Body of pancreas (tissue), 4 donors: Measurements from ENCODE around the gene ZDHHC3.

ENCODE experiments used
- CTCF ChIP-seq, 7 experiments: fragments of 450-650 bp in 4 of 7; fragments of 200-600 bp in 3 of 7; sonication (generic) in 3 of 7; IDR thresholded peaks; one replicate each; pipeline ENCODE4 v1.5.1; 2016 to 2019; ENCODE audit warnings: antibody characterized with exemption in 7 of 7
- POLR2A ChIP-seq, 3 donors: fragments of 450-650 bp; IDR thresholded peaks; one replicate each; pipeline ENCODE4 v1.6.1; 2016; ENCODE audit warnings: antibody characterized with exemption in 3 of 3, mild to moderate bottlenecking in 2 of 3

- TF ChIP-seq CTCF (IDR thresholded peaks at IDR 0.05) (no peak), POLR2A (IDR thresholded peaks at IDR 0.05) (no peak)
Observed at GRCh38 chr3:44981220-44981619, 5.2 kb upstream of the ZDHHC3 start.
